ENCODE measurements around the gene TIPIN.

DNA sequence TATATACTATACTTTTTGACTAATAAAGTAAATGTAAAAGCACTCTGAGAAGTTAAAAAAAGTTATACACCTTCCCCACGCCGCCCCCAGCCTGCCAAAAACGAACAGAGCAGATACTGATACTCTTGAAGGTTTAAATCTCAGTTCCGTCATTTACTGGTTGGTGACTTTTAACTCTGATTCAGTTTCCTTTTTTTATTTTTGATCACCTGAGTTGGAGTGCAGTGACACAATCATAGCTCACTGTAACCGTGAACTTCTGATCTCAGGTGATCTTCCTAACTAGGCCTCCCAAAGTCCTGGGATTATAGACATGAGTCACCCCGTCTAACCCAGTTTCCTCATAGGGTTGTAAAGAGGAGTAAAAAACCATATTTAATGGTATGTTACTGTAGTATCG is 3.3 kb upstream of the TIPIN start:
- TF ChIP-seq, protein P1, sequence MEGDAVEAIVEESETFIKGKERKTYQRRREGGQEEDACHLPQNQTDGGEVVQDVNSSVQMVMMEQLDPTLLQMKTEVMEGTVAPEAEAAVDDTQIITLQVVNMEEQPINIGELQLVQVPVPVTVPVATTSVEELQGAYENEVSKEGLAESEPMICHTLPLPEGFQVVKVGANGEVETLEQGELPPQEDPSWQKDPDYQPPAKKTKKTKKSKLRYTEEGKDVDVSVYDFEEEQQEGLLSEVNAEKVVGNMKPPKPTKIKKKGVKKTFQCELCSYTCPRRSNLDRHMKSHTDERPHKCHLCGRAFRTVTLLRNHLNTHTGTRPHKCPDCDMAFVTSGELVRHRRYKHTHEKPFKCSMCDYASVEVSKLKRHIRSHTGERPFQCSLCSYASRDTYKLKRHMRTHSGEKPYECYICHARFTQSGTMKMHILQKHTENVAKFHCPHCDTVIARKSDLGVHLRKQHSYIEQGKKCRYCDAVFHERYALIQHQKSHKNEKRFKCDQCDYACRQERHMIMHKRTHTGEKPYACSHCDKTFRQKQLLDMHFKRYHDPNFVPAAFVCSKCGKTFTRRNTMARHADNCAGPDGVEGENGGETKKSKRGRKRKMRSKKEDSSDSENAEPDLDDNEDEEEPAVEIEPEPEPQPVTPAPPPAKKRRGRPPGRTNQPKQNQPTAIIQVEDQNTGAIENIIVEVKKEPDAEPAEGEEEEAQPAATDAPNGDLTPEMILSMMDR (tag by site-specific recombination; IDR thresholded peaks at IDR 0.05): no peak
- TF ChIP-seq HOXA7 (CRISPR knock-in tag; IDR thresholded peaks at IDR 0.05; ENCODE audit: borderline replicate concordance) (no peak), ZFP37 (tag by site-specific recombination; IDR thresholded peaks at IDR 0.05) (no peak), RBAK (tag by site-specific recombination; IDR thresholded peaks at IDR 0.05) (no peak), ZNF558 (tag by site-specific recombination; IDR thresholded peaks at IDR 0.05) (no peak), ZBTB8A (tag by site-specific recombination; IDR thresholded peaks at IDR 0.05) (no peak), SALL2 (tag by site-specific recombination; IDR thresholded peaks at IDR 0.05; ENCODE audit: borderline replicate concordance) (no peak), ZBTB1 (tag by site-specific recombination; IDR thresholded peaks at IDR 0.05) (no peak), ZNF140 (tag by site-specific recombination; IDR thresholded peaks at IDR 0.05) (no peak)
- TF ChIP-seq, protein P2, sequence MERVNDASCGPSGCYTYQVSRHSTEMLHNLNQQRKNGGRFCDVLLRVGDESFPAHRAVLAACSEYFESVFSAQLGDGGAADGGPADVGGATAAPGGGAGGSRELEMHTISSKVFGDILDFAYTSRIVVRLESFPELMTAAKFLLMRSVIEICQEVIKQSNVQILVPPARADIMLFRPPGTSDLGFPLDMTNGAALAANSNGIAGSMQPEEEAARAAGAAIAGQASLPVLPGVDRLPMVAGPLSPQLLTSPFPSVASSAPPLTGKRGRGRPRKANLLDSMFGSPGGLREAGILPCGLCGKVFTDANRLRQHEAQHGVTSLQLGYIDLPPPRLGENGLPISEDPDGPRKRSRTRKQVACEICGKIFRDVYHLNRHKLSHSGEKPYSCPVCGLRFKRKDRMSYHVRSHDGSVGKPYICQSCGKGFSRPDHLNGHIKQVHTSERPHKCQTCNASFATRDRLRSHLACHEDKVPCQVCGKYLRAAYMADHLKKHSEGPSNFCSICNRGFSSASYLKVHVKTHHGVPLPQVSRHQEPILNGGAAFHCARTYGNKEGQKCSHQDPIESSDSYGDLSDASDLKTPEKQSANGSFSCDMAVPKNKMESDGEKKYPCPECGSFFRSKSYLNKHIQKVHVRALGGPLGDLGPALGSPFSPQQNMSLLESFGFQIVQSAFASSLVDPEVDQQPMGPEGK (tag by site-specific recombination; IDR thresholded peaks at IDR 0.05): no peak
- TF ChIP-seq, protein P3, sequence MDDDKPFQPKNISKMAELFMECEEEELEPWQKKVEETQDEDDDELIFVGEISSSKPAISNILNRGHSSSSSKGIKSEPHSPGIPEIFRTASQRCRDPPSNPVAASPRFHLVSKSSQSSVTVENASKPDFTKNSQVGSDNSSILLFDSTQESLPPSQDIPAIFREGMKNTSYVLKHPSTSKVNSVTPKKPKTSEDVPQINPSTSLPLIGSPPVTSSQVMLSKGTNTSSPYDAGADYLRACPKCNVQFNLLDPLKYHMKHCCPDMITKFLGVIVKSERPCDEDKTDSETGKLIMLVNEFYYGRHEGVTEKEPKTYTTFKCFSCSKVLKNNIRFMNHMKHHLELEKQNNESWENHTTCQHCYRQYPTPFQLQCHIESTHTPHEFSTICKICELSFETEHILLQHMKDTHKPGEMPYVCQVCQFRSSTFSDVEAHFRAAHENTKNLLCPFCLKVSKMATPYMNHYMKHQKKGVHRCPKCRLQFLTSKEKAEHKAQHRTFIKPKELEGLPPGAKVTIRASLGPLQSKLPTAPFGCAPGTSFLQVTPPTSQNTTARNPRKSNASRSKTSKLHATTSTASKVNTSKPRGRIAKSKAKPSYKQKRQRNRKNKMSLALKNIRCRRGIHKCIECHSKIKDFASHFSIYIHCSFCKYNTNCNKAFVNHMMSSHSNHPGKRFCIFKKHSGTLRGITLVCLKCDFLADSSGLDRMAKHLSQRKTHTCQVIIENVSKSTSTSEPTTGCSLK (tag by site-specific recombination; IDR thresholded peaks at IDR 0.05): no peak
- TF ChIP-seq, protein P4, sequence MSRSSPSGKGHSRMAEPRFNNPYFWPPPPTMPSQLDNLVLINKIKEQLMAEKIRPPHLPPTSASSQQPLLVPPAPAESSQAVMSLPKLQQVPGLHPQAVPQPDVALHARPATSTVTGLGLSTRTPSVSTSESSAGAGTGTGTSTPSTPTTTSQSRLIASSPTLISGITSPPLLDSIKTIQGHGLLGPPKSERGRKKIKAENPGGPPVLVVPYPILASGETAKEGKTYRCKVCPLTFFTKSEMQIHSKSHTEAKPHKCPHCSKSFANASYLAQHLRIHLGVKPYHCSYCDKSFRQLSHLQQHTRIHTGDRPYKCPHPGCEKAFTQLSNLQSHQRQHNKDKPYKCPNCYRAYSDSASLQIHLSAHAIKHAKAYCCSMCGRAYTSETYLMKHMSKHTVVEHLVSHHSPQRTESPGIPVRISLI (tag by site-specific recombination; IDR thresholded peaks at IDR 0.05): peak; percentile 26; the same call in 1 of the 2 replicates
- TF ChIP-seq, protein P5, sequence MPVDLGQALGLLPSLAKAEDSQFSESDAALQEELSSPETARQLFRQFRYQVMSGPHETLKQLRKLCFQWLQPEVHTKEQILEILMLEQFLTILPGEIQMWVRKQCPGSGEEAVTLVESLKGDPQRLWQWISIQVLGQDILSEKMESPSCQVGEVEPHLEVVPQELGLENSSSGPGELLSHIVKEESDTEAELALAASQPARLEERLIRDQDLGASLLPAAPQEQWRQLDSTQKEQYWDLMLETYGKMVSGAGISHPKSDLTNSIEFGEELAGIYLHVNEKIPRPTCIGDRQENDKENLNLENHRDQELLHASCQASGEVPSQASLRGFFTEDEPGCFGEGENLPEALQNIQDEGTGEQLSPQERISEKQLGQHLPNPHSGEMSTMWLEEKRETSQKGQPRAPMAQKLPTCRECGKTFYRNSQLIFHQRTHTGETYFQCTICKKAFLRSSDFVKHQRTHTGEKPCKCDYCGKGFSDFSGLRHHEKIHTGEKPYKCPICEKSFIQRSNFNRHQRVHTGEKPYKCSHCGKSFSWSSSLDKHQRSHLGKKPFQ (tag by site-specific recombination; IDR thresholded peaks at IDR 0.05): no peak
